VCaP (cell line): ENCODE data around the gene WDFY4.

Experiments used
- H3K27ac ChIP-seq: fragments of 450-650 bp; 2 replicates; pipeline ENCODE4 v1.5.1; 2017
- CTCF ChIP-seq: fragments of 450-650 bp; conservative IDR thresholded peaks from 2 replicates; pipeline ENCODE4 v1.5.1; 2017; ENCODE audit warnings: mild to moderate bottlenecking, moderate library complexity

WDFY4 gene

GRCh38 chr10:48885376-48885775 lies 200.7 kb downstream of the WDFY4 start:
- peak; percentile 82 for TF ChIP-seq CTCF
- no peak overlapping the region for H3K27ac ChIP-seq

GRCh38 chr10:48887982-48888381 lies 203.3 kb downstream of the WDFY4 start:
- no peak for TF ChIP-seq CTCF
- H3K27ac ChIP-seq, result no peak overlapping the region

GRCh38 chr10:48890888-48891850 lies 206.5 kb downstream of the WDFY4 start:
- no peak for TF ChIP-seq CTCF
- no peak overlapping the region for H3K27ac ChIP-seq

- TF ChIP-seq CTCF, result no peak
- no peak overlapping the region for H3K27ac ChIP-seq
These were observed 210.5 kb downstream of the WDFY4 start for GRCh38 chr10:48894911-48895802.

- no peak overlapping the region for H3K27ac ChIP-seq
- no peak for TF ChIP-seq CTCF
These were observed 211.1 kb downstream of the WDFY4 start for GRCh38 chr10:48895803-48896195.

GRCh38 chr10:48896756-48897440 lies 212.2 kb downstream of the WDFY4 start:
- H3K27ac ChIP-seq, result no peak overlapping the region
- TF ChIP-seq CTCF, result no peak

GRCh38 chr10:48897441-48897790 lies 212.7 kb downstream of the WDFY4 start:
- H3K27ac ChIP-seq, result no peak overlapping the region

More at GRCh38 chr10:48897441-48897790, 212.7 kb downstream of the WDFY4 start:
- TF ChIP-seq CTCF, result no peak
